ENCODE results near the gene OR7D2. TPM values are rescaled to one million over a fixed set of nuclear protein-coding genes. Genes with fewer than 3 reads are reported as not detected.
A peak's percentile ranks its signal among the peaks of the same experiment; 100 is the strongest.
"Not testable (repeated sequence)": the region's sequence is repeated elsewhere in the genome, so short reads cannot be mapped to it uniquely, and the experiment has no call there.

Gene OR7D2
- total and polyA plus RNA-seq, 2 experiments from 2014 or later = not detected

GRCh38 chr19:9198044-9198443, 19.3 kb downstream of the OR7D2 start:
- H3K36me3 Mint-ChIP-seq (ENCODE audit: low read depth); H3K27ac Mint-ChIP-seq; ATAC-seq; H3F3A ChIP-seq (replicated peaks; ENCODE audit: low read depth); H3K4me1 Mint-ChIP-seq; H3K79me2 ChIP-seq (replicated peaks; ENCODE audit: insufficient read depth); H4K20me1 ChIP-seq (replicated peaks; ENCODE audit: insufficient read depth); H3K27ac ChIP-seq (ENCODE audit: low read depth); H3K9me2 ChIP-seq (ENCODE audit: insufficient read depth); H2AFZ ChIP-seq; H3K4me1 ChIP-seq (ENCODE audit: insufficient read depth); H3K4me3 ChIP-seq; DNase-seq (ENCODE audit: low spot score); H3K36me3 ChIP-seq (ENCODE audit: insufficient read depth); H3K27me3 ChIP-seq (ENCODE audit: insufficient read depth); H3K4me2 ChIP-seq; H3K27me3 Mint-ChIP-seq (ENCODE audit: insufficient read depth, low read depth, poor library complexity); H3K4me3 Mint-ChIP-seq: not testable (repeated sequence)
- H3K9me3 Mint-ChIP-seq = peaks cover 94% of the 10 kb centered on the region

DNA sequence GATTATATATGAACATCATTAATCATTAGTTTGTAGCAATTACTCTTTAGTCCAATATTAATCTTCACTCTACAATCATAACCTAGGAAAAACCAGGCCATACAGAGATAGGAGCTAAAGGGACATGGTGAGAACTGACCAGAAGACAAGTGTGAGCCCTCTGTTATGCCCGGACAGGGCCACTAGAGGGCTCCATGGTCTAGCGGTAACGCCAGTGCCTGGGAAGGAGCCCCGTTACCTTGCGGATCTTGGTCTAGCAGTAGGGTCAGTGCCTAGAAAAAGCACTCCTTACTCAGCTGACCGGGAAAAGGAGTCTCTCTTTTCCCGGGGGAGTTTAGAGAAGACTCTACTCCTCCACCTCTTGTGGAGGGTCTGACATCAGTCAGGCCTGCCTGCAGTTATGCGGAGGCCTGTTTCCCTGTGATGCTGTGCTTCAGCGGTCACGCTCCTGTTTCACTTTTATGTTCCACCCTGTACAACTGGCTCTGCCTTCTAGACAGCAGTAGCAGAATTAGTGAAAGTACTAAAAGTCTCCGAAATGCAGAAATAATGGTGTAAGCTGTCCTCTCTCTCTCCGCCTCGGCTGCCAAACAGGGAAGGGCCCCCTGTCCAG, 26.8 kb downstream of the OR7D2 start:
- H3K27ac Mint-ChIP-seq = no peak overlapping the region
- no peak overlapping the region for H3K27ac ChIP-seq (ENCODE audit: low read depth)
- H3K27me3 ChIP-seq (ENCODE audit: insufficient read depth) = no peaks in the 10 kb centered on the region
- H3K4me3 Mint-ChIP-seq = no peak overlapping the region
- DNase-seq (ENCODE audit: low spot score) = peak; percentile 79
- ATAC-seq = peak; percentile 77
- H3K4me2 ChIP-seq = no peak overlapping the region
- no peaks in the 10 kb centered on the region for H3K36me3 ChIP-seq (ENCODE audit: insufficient read depth)
- H3K79me2 ChIP-seq (replicated peaks; ENCODE audit: insufficient read depth) = no peaks in the 10 kb centered on the region
- no peaks in the 10 kb centered on the region for H3K4me1 ChIP-seq (ENCODE audit: insufficient read depth)
- peaks cover 91% of the 10 kb centered on the region for H3K9me3 Mint-ChIP-seq
- H2AFZ ChIP-seq = peak overlapping the region; percentile 83
- no peaks in the 10 kb centered on the region for H3K4me1 Mint-ChIP-seq
- no peaks in the 10 kb centered on the region for H3K27me3 Mint-ChIP-seq (ENCODE audit: insufficient read depth, low read depth, poor library complexity)
- no peaks in the 10 kb centered on the region for H3K9me2 ChIP-seq (ENCODE audit: insufficient read depth)
- H4K20me1 ChIP-seq (replicated peaks; ENCODE audit: insufficient read depth) = no peaks in the 10 kb centered on the region
- no peaks in the 10 kb centered on the region for H3F3A ChIP-seq (replicated peaks; ENCODE audit: low read depth)
- no peak overlapping the region for H3K4me3 ChIP-seq
- TF ChIP-seq STAT1 (IDR thresholded peaks at IDR 0.05; ENCODE audit: unreplicated experiment) (no peak), EZH2phosphoT487 (IDR thresholded peaks at IDR 0.05; ENCODE audit: unreplicated experiment) (no peak), ZNF331 (CRISPR knock-in tag; IDR thresholded peaks at IDR 0.05; ENCODE audit: low read depth) (no peak), CREB1 (CRISPR knock-in tag; IDR thresholded peaks at IDR 0.05; ENCODE audit: low read depth) (no peak), ZNF114 (CRISPR knock-in tag; IDR thresholded peaks at IDR 0.05) (no peak)
- TF ChIP-seq, protein P1, sequence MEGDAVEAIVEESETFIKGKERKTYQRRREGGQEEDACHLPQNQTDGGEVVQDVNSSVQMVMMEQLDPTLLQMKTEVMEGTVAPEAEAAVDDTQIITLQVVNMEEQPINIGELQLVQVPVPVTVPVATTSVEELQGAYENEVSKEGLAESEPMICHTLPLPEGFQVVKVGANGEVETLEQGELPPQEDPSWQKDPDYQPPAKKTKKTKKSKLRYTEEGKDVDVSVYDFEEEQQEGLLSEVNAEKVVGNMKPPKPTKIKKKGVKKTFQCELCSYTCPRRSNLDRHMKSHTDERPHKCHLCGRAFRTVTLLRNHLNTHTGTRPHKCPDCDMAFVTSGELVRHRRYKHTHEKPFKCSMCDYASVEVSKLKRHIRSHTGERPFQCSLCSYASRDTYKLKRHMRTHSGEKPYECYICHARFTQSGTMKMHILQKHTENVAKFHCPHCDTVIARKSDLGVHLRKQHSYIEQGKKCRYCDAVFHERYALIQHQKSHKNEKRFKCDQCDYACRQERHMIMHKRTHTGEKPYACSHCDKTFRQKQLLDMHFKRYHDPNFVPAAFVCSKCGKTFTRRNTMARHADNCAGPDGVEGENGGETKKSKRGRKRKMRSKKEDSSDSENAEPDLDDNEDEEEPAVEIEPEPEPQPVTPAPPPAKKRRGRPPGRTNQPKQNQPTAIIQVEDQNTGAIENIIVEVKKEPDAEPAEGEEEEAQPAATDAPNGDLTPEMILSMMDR (conservative IDR thresholded peaks at IDR 0.05; ENCODE audit: low read depth in 2 of 2) = peak; percentile 77 to 82
- H3K36me3 Mint-ChIP-seq (ENCODE audit: low read depth) = peaks cover 14% of the 10 kb centered on the region; the same call in 2 of the 3 replicates

GRCh38 chr19:9219489-9219888, 40.7 kb downstream of the OR7D2 start, which contains the start of gene OR7D4:
OR7D4 (minus strand) TSS chr19:9219589; CDS start chr19:9214837, 4,752 bp downstream.
- peaks cover 43% of the 10 kb centered on the region for H3K36me3 Mint-ChIP-seq (ENCODE audit: low read depth)
- H3K9me3 Mint-ChIP-seq = peaks cover 94% of the 10 kb centered on the region
- Histone ChIP-seq H3K4me3 (no peak within 1 kb of the TSS), H2AFZ (no peak within 1 kb of the TSS), H3K79me2 (replicated peaks; ENCODE audit: insufficient read depth) (no peaks in the 10 kb centered on the region), H4K20me1 (replicated peaks; ENCODE audit: insufficient read depth) (no peaks in the 10 kb centered on the region), H3F3A (replicated peaks; ENCODE audit: low read depth) (no peaks in the 10 kb centered on the region), H3K27me3 (ENCODE audit: insufficient read depth) (no peaks in the 10 kb centered on the region), H3K4me1 (ENCODE audit: insufficient read depth) (no peaks in the 10 kb centered on the region), H3K27ac (ENCODE audit: low read depth) (no peak within 1 kb of the TSS), H3K9me2 (ENCODE audit: insufficient read depth) (no peaks in the 10 kb centered on the region), H3K4me2 (no peak within 1 kb of the TSS), H3K36me3 (ENCODE audit: insufficient read depth) (no peaks in the 10 kb centered on the region; the same call in 1 of the 2 replicates)
- ATAC-seq (no peak), DNase-seq (ENCODE audit: low spot score) (no peak)
- H3K27ac Mint-ChIP-seq = no peak within 1 kb of the TSS
- H3K4me1 Mint-ChIP-seq = no peaks in the 10 kb centered on the region
- H3K4me3 Mint-ChIP-seq = no peak within 1 kb of the TSS
- no peak for TF ChIP-seq CREB1 (CRISPR knock-in tag; IDR thresholded peaks at IDR 0.05; ENCODE audit: low read depth)
- no peaks in the 10 kb centered on the region for H3K27me3 Mint-ChIP-seq (ENCODE audit: insufficient read depth, low read depth, poor library complexity)

Other genes with a start within 250 kb of the OR7D2 start
- gene MUC16, start 168.6 kb upstream of the OR7D2 start, total RNA-seq (2014; rRNA removed; shearing (Covaris generic)) = 0.16 and 0.42 TPM in 2 replicates
- 0.06 and 0.07 TPM in 2 replicates for gene MUC16, start 168.6 kb upstream of the OR7D2 start, polyA plus RNA-seq (2016; fragmentation: Nextera tagmentation; extraction: Ambion mirVana)
- not detected in 2 replicates for gene OR1M1, start 91.9 kb upstream of the OR7D2 start, total RNA-seq (2014; rRNA removed; shearing (Covaris generic))
- not detected in 2 replicates for gene OR1M1, start 91.9 kb upstream of the OR7D2 start, polyA plus RNA-seq (2016; fragmentation: Nextera tagmentation; extraction: Ambion mirVana)
- not detected in 2 replicates for gene OR7G2, start 71.5 kb upstream of the OR7D2 start, total RNA-seq (2014; rRNA removed; shearing (Covaris generic))
- gene OR7G2, start 71.5 kb upstream of the OR7D2 start, polyA plus RNA-seq (2016; fragmentation: Nextera tagmentation; extraction: Ambion mirVana) = not detected in 2 replicates
- not detected in 2 replicates for gene OR7G1, start 63.2 kb upstream of the OR7D2 start, total RNA-seq (2014; rRNA removed; shearing (Covaris generic))
- gene OR7G1, start 63.2 kb upstream of the OR7D2 start, polyA plus RNA-seq (2016; fragmentation: Nextera tagmentation; extraction: Ambion mirVana) = not detected in 2 replicates
- not detected in 2 replicates for gene OR7G3, start 52.0 kb upstream of the OR7D2 start, total RNA-seq (2014; rRNA removed; shearing (Covaris generic))
- gene OR7G3, start 52.0 kb upstream of the OR7D2 start, polyA plus RNA-seq (2016; fragmentation: Nextera tagmentation; extraction: Ambion mirVana) = not detected in 2 replicates
- 24.7 and 32.4 TPM in 2 replicates for gene ZNF317, start 38.6 kb upstream of the OR7D2 start, total RNA-seq (2014; rRNA removed; shearing (Covaris generic))
- gene ZNF317, start 38.6 kb upstream of the OR7D2 start, polyA plus RNA-seq (2016; fragmentation: Nextera tagmentation; extraction: Ambion mirVana) = 22.7 and 25.2 TPM in 2 replicates
- gene OR7D4, start 40.6 kb downstream of the OR7D2 start, total RNA-seq (2014; rRNA removed; shearing (Covaris generic)) = not detected in 2 replicates
- not detected in 2 replicates for gene OR7D4, start 40.6 kb downstream of the OR7D2 start, polyA plus RNA-seq (2016; fragmentation: Nextera tagmentation; extraction: Ambion mirVana)
- not detected in 2 replicates for gene OR7E24, start 72.0 kb downstream of the OR7D2 start, total RNA-seq (2014; rRNA removed; shearing (Covaris generic))
- gene OR7E24, start 72.0 kb downstream of the OR7D2 start, polyA plus RNA-seq (2016; fragmentation: Nextera tagmentation; extraction: Ambion mirVana) = not detected in 2 replicates
- 3.3 and 11.8 TPM in 2 replicates for gene ZNF699, start 130.9 kb downstream of the OR7D2 start, total RNA-seq (2014; rRNA removed; shearing (Covaris generic))
- 2.6 and 3.0 TPM in 2 replicates for gene ZNF699, start 130.9 kb downstream of the OR7D2 start, polyA plus RNA-seq (2016; fragmentation: Nextera tagmentation; extraction: Ambion mirVana)
- 18.9 and 20.8 TPM in 2 replicates for gene ZNF559, start 145.2 kb downstream of the OR7D2 start, total RNA-seq (2014; rRNA removed; shearing (Covaris generic))
- 15.4 and 19.3 TPM in 2 replicates for gene ZNF559, start 145.2 kb downstream of the OR7D2 start, polyA plus RNA-seq (2016; fragmentation: Nextera tagmentation; extraction: Ambion mirVana)
- 5.0 and 7.1 TPM in 2 replicates for gene ZNF177, start 184.0 kb downstream of the OR7D2 start, total RNA-seq (2014; rRNA removed; shearing (Covaris generic))
- gene ZNF177, start 184.0 kb downstream of the OR7D2 start, polyA plus RNA-seq (2016; fragmentation: Nextera tagmentation; extraction: Ambion mirVana) = 5.6 and 5.8 TPM in 2 replicates